Effector CD8-positive, alpha-beta T cell (primary cell): Measurements from ENCODE around the gene NGB.

Experiments used
- DNase-seq: peaks from one replicate; lab custom pipeline; 2025; lab: John Stamatoyannopoulos, UW

Gene NGB

GRCh38 chr14:77231721-77232120 is 39.3 kb downstream of the NGB start:
- DNase-seq: no peak

GRCh38 chr14:77230914-77231313 is 40.1 kb downstream of the NGB start:
- DNase-seq: no peak

GRCh38 chr14:77228056-77228455 is 43.0 kb downstream of the NGB start:
- DNase-seq: no peak

- DNase-seq: no peak
These were observed 45.0 kb downstream of the NGB start for GRCh38 chr14:77225892-77226557.

- no peak for DNase-seq
These were observed 45.8 kb downstream of the NGB start for GRCh38 chr14:77225254-77225653.

GRCh38 chr14:77224212-77224611 is 46.8 kb downstream of the NGB start:
- no peak for DNase-seq

GRCh38 chr14:77222546-77223225 is 48.3 kb downstream of the NGB start:
- DNase-seq: no peak

- no peak for DNase-seq
These were observed 49.6 kb downstream of the NGB start for GRCh38 chr14:77221241-77221871.

GRCh38 chr14:77220246-77221017 is 50.6 kb downstream of the NGB start:
- no peak for DNase-seq

- DNase-seq: no peak
These were observed 51.4 kb downstream of the NGB start for GRCh38 chr14:77219591-77219990.

GRCh38 chr14:77217551-77217950 is 53.5 kb downstream of the NGB start:
- DNase-seq: no peak
